ENCODE measurements around the gene CHD6. TPM values are rescaled to one million over a fixed set of nuclear protein-coding genes. Genes with fewer than 3 reads are reported as not detected.

The CHD6 gene
- total and polyA plus RNA-seq, 7 donors, result 2.4 to 40.2 (median 29.9) TPM

DNA sequence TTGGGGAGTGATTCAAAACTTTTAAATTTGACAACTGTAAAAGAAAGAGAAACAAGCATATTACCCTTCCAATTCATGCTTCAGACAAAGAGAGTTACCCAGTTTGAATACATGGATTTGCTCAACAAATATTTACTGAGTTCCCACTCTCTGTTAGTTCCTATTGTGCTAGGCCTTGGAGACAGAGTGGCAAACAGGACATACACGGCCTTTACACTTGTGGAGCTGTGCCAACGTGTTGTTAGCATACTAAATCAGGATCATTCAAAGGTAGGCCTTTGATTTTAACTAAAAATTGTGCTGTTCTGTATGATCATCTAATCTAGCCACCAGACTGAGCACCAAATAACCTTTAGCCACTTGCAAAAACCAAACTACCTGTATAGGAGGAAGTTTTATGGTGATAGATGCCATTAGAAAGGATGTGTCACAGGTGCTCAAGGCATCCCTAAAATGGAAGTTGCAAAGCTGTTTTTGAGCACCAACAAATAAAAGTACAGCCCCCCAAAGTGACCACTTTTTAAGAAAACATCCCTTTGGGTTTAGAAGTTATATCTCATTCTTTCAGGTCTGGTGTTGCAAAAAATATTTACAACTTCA lies 84.5 kb downstream of the CHD6 start:
- H3K27ac ChIP-seq, result no peak overlapping the region
- no peak overlapping the region for H3K4me3 ChIP-seq
- TF ChIP-seq, protein P1, sequence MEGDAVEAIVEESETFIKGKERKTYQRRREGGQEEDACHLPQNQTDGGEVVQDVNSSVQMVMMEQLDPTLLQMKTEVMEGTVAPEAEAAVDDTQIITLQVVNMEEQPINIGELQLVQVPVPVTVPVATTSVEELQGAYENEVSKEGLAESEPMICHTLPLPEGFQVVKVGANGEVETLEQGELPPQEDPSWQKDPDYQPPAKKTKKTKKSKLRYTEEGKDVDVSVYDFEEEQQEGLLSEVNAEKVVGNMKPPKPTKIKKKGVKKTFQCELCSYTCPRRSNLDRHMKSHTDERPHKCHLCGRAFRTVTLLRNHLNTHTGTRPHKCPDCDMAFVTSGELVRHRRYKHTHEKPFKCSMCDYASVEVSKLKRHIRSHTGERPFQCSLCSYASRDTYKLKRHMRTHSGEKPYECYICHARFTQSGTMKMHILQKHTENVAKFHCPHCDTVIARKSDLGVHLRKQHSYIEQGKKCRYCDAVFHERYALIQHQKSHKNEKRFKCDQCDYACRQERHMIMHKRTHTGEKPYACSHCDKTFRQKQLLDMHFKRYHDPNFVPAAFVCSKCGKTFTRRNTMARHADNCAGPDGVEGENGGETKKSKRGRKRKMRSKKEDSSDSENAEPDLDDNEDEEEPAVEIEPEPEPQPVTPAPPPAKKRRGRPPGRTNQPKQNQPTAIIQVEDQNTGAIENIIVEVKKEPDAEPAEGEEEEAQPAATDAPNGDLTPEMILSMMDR (IDR thresholded peaks at IDR 0.05), result no peak
- TF ChIP-seq POLR2AphosphoS5 (IDR thresholded peaks at IDR 0.05) (no peak), EP300 (IDR thresholded peaks at IDR 0.05) (no peak), POLR2A (IDR thresholded peaks at IDR 0.05) (no peak)
- WGBS, 2 donors, result 14 to 65% methylated on average over 2 of the region's 2 CpGs
- no peak for DNase-seq
- no peaks in the 10 kb centered on the region for H3K4me1 ChIP-seq
- intact Hi-C loops (cut with DNase I), result no loop called here
- no peaks in the 10 kb centered on the region for H3K27me3 ChIP-seq
- peaks cover 0 to 18% (median 5%) of the 10 kb centered on the region in 4 donors for H3K36me3 ChIP-seq
- H3K9me3 ChIP-seq, result no peaks in the 10 kb centered on the region

DNA sequence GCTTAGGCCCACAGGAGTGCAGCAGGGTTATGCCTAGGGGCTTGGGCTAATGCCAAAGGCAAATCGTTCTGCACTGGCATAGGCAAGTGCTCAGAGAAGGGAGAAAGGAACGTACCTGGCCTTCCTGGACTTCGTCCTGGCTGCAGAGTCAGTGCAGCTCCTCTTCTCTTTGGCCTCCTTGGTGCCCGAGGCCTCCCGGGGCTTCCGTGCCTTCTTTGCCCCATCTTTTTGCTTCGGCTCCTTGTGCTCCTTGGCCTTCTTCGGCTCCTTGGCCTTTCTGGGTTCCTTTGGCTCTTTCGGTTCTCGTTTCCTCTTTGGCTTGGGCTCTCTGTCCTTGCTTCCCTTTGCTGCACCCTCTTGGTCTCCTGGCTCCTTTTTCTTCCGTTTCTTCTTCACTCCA lies 85.2 kb downstream of the CHD6 start:
- Histone ChIP-seq H3K4me1 (no peaks in the 10 kb centered on the region), H3K4me3 (no peak overlapping the region), H3K27ac (no peak overlapping the region), H3K9me3 (no peaks in the 10 kb centered on the region), H3K27me3 (no peaks in the 10 kb centered on the region), H3K36me3 (peaks cover 0 to 18% (median 5%) of the 10 kb centered on the region in 4 donors)
- DNase-seq, result no peak
- TF ChIP-seq POLR2A (IDR thresholded peaks at IDR 0.05), result no peak
- TF ChIP-seq, protein P1 (IDR thresholded peaks at IDR 0.05), result no peak
- TF ChIP-seq EP300 (IDR thresholded peaks at IDR 0.05), result no peak
- no peak for TF ChIP-seq POLR2AphosphoS5 (IDR thresholded peaks at IDR 0.05)
- intact Hi-C loops (cut with DNase I), result no loop called here
- 81 to 90% methylated on average over 11 of the region's 11 CpGs for WGBS, 2 donors

DNA sequence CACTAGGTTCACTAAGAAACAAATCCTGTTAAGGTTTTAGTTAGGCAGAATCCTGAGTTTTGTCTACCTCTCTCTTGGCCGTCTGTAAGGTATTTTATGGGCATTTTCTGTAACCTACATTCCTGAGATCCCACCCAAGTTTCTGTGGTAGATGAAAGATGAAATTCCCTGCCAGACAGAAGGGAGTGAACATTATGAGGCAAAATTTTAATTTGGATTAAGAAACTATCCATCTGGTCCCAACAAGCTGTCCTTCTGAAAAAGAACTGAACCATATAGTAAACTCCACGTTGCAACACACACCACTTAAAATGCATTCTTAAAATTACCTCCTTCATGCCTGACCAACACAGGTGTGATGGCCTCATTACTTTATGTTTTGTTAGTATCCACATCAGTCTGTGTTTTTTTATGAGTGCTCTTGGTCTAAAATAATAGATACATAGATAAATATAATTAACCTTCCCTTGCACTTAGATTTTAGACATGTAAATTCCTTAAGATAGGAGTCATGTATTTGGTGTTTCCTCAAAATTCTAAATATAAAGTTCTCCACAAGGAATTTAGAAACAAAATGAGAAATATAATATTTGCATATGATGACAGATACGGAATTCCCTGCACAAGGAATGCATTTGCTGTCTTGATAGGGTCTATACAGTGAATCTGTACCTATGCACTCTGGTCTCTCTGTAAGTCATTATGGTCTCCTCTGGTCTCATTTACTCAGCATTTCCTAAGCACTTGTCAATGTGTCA lies 86.5 kb downstream of the CHD6 start:
- no peak for DNase-seq
- WGBS, 2 donors, result 86% methylated on average over 3 of the region's 3 CpGs
- intact Hi-C loops (cut with DNase I), result no loop called here
- Histone ChIP-seq H3K4me3 (no peak overlapping the region), H3K4me1 (peaks cover 0 to 2% (median under 1%) of the 10 kb centered on the region in 4 donors), H3K9me3 (no peaks in the 10 kb centered on the region), H3K27ac (no peak overlapping the region), H3K27me3 (no peaks in the 10 kb centered on the region), H3K36me3 (peaks cover 0 to 18% (median 5%) of the 10 kb centered on the region in 4 donors)
- TF ChIP-seq, protein P1 (IDR thresholded peaks at IDR 0.05), result no peak
- TF ChIP-seq EP300 (IDR thresholded peaks at IDR 0.05) (no peak), POLR2A (IDR thresholded peaks at IDR 0.05) (no peak), POLR2AphosphoS5 (IDR thresholded peaks at IDR 0.05) (no peak)

DNA sequence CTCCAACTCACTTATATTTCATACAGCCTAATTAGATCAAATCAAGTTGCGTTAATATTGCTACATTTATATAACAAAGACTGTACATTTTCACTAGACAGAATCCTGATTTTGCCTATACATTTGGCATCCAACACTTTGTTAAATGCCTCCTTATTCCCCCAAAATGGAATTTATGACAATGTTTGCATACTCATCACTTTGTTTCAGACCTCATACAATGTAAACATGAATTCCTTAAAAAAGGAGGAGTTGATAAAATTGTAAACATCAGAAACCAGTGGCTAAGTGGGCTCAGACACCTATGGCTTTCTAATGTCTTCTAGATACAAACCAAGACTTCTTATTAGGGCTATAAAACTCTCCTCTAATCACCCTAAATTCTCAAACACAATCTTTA lies 87.3 kb downstream of the CHD6 start:
- Histone ChIP-seq H3K27ac (no peak overlapping the region), H3K36me3 (peaks cover 0 to 18% (median 5%) of the 10 kb centered on the region in 4 donors), H3K27me3 (no peaks in the 10 kb centered on the region), H3K9me3 (no peaks in the 10 kb centered on the region), H3K4me1 (peaks cover 0 to 10% (median 8%) of the 10 kb centered on the region in 4 donors), H3K4me3 (no peak overlapping the region)
- intact Hi-C loops (cut with DNase I), result no loop called here
- TF ChIP-seq POLR2AphosphoS5 (IDR thresholded peaks at IDR 0.05), result no peak
- TF ChIP-seq EP300 (IDR thresholded peaks at IDR 0.05), result no peak
- TF ChIP-seq, protein P1 (IDR thresholded peaks at IDR 0.05), result no peak
- no peak for TF ChIP-seq POLR2A (IDR thresholded peaks at IDR 0.05)
- no peak for DNase-seq
- 96% methylated on average over 1 of the region's 1 CpG for WGBS, 2 donors

Data from sigmoid colon (tissue), 7 donors.